Left forelimb (tissue), 1 donor: ENCODE results near the gene SERPINB1.
"Not testable (repeated sequence)": the region's sequence is repeated elsewhere in the genome, so short reads cannot be mapped to it uniquely, and the experiment has no call there.

ENCODE experiments used
- DNase-seq: peaks from one replicate; pipeline ENCODE4 v3.0.0-alpha.2; 2018; ENCODE audit warnings: low spot score

The SERPINB1 gene

DNA sequence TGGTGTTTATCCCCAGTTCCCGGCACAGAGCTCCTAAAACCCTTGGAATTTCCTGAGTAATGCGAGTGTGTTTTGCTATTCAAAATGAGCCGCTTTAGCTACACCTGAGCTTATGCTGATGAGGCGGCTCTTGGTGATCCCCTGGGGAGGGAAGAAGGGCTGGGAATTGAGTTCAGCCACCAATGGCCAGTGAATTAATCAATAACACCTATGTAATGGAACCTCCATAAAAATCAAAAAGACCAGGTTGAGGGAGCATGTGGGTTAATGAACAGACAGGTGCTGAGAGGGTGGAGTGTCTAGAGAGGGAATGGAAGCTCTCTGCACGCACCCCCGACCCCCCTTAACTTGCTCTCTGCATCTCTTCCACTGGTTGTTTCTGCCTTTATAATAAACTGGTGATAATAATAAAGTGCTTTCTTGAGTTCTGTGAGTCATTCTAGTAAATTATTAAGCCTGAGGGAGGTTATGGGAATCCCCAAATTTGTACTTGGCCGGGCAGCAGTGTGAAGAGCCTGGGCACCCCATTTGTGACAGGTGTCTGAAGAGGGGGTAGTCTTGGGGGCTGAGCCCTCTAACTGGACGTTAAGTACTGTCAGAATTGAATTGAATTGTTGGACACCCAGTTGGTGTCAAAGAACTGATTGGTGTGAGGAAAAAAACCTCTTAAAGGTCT lies 24.6 kb upstream of the SERPINB1 start:
- no peak for DNase-seq

DNA sequence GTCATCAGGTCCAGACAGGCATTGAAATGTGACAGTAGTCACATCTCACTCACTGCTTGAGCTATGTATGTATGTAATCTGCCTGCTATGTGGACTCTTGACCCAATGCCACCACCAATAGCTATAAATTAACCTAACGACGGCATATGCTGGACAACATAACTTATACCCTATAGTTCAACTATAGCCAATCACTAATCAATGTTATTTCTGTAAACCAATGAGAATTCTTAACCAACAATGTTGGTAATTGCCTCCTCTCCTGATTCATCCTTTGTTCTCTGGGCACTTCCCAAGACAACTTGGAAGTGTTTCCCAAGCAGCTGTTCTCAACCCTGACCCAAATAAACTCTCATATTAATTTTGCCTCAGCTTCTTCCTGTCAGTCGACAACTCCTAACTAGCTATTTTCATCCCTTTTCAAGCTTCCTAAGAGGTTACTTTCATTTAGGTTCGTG lies 24.1 kb upstream of the SERPINB1 start:
- DNase-seq = no peak

DNA sequence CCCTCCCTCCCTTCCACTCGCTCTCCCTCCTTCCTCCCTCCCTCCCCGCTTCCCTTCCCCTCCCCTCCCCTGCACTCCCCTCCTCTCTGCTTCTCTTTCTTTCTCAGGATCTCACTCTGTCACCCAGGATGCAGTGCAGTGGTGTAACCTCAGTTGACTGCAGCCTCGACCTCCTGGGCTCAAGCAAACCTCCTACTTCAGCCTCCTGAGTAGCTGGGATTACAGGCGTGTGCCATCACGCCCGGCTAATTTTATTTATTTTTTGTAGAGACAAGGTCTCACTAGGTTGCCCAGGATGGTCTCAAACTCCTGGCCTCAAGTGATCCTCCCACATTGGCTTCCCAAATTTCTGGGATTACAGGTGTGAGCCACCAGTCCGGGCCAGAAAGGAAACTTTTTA lies 23.6 kb upstream of the SERPINB1 start:
- DNase-seq = no peak

DNA sequence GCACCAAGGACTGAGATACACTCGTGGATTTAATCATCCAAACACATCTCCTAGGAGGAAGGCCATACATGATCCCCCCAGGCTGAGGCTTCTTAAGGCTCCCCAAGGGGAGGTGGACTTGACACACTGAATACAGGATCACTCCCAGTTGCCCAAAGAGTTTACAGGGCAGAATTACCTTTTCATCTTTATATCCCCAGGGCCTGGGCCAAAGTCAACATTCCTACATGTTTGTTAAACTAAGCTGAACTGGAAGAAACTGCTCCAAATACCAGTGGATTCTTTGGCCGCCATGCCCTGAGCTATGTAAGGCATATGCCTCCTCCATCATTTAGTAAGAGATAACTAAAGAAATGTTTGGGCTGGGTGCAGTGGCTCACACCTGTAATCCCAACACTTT lies 22.2 kb upstream of the SERPINB1 start:
- no peak for DNase-seq

DNA sequence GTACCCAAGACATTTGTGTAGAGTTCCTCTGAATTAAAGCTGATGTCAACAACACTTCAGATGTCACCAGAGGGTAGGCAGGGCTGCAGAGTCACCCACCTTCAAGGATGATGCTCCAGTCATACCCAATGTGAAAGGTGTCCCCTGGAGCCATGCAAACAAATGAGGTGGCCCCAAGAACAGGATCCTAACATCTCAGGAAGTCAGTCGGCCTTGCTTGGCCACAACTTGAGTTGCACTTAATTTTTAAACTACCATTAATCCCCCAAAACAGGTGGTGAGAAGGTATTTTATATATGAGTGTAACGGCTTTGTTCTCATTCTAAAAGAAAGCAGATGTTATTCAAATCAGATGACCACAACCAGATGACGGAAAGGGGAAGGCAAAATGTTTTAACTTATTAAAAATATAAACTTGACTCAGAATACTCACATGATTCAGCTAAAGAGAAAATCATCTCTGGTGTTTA lies 21.1 kb upstream of the SERPINB1 start:
- DNase-seq = no peak

DNA sequence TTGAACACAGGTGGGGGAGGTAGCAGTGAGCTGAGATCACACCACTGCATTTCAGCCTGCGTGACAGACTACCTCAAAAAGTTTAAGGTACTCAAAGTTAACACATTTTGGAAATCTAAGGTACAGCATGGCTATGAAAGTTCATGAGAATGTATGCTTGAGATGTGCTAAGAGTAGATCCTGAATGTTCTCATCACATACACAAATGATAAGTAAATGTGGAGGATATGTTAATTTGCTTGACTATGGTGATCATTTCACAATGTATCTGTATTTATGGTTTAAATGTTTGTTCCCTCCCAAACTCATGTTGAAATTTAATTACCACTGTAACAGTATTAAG lies 20.1 kb upstream of the SERPINB1 start:
- DNase-seq = no peak

DNA sequence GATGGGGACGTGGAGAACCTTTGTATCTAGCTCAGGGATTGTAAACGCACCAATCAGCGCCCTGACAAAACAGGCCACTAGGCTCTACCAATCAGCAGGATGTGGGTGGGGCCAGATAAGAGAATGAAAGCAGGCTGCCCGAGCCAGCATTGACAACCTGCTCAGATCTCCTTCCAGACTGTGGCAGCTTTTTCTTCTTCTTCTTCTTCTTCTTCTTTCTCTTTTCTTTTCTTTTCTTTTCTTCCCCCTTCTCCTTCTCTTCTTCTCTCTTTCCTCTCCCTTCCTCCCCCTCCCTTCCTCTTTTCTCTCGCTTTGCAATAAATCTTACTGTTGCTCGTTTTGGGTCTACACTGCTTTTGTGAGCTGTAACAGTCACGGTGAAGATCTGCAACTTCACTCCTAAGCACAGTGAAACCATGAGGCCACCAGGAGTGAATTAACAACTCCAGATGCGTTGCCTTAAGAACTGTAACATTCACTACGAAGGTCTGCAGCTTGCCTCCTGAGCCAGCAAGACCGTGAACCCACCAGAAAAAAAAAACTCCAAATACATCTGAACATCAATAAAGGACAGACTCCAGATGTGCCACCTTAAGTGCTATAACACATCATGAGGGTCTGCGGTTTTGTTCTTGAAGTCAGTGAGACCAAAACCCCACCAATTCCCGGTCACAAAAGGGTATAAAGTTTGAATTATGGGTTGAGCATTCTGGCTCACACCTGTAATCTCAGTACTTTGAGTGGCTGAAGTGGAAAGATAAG lies 19.6 kb upstream of the SERPINB1 start:
- no peak for DNase-seq

DNA sequence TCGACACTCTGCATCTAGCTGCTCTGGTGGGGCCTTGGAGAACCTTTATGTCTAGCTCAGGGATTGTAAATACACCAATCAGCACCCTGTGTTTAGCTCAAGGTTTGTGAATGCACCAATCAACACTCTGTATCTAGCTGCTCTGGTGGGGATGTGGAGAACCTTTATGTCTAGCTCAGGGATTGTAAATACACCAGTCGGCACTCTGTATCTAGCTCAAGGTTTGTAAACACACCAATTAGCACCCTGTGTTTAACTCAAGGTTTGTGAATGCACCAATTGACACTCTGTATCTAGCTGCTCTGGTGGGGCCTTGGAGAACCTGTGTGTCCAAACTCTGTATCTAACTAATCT lies 19.0 kb upstream of the SERPINB1 start:
- not testable (repeated sequence) for DNase-seq

DNA sequence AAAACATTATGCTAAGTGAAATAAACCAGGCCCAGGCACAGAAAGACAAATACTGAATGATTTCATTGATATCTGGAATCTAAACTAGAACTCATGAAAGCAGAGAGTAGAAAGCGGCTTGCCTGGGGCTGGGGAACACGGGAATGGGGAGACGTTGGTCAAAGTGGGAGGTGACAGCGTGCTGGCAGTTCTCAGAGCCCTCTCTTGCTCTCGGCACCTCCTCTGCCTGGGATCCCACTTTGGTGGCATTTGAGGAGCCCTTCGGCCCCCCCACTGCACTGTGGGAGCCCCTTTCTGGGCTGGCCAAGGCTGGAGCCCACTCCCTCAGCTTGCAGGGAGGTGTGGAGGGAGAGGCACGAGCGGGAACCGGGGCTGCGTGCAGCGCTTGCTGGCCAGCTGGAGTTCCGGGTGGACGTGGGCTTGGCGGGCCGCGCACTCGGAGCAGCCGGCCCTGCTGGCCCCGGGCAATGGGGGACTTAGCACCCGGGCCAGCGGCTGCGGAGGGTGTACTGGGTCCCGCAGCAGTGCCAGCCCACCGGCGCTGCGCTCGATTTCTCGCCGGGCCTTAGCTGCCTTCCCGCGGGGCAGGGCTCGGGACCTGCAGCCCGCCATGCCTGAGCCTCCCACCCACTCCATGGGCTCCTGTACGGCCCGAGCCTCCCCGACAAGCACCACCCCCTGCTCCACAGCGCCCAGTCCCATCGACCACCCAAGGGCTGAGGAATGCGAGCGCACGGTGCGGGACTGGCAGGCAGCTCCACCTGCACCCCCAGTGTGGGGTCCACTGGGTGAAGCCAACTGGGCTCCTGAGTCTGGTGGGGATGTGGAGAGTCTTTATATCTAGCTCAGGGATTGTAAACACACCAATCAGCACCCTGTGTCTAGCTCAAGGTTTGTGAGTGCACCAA lies 18.4 kb upstream of the SERPINB1 start:
- DNase-seq = not testable (repeated sequence)

DNA sequence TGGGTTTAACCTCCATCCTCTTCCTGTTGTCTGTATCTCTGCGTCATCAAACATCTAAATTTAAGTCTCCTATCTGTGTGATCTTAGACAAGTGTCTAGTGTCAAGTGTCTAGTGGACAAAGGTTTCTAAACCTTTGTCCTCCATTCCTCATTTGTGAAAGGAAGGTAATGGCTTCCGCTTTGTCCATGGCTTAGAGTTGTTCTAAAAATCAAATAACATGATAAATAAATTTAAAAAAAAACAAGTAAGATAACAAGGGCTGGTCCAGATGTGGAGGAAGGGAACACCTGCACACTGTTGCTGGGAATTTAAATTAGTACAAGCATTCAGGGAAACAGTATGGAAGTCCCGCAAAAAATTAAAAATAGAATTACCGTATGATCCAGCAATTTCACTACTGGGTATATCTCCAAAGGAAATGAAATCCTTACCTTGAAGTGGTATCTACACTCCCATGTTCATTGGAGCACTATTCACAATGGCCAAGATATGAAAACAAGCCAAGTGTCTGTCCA lies 17.6 kb upstream of the SERPINB1 start:
- no peak for DNase-seq

DNA sequence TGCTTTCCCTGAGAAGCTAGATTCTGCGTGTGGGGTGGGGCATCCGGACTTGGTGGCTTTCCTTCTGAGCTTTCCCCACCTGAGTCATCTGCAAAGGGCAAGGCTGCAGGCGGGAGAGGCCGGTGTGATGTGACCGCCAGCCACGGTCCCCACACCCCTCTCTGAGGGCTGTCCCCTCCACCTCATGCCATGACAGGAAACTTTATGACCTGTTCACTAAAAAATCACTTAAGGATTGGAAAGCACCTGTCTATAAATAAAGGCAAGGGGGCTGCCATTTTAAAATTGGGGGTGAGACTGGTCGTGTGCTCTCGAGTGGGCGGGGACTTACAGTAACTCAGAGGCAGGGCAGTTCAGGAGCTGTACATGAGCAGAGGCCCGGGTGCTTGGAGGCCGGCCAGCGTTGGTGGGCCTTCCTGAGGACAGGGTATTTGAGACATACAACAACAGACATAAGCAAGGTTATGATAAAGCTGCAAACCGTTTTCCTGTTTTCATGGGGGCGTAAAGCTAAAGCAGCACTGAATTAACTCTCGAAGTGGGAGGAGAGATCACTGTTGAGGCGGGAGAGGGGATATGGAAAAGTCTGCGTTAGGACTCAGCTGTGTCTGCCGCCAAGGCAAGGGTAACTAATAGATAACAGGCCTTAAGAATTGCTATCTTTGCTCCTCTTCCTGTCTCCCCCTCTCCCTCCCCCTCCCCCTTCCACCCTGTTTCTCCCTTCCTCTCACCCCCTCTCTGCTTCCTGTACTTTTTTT lies 16.1 kb upstream of the SERPINB1 start:
- no peak for DNase-seq

DNA sequence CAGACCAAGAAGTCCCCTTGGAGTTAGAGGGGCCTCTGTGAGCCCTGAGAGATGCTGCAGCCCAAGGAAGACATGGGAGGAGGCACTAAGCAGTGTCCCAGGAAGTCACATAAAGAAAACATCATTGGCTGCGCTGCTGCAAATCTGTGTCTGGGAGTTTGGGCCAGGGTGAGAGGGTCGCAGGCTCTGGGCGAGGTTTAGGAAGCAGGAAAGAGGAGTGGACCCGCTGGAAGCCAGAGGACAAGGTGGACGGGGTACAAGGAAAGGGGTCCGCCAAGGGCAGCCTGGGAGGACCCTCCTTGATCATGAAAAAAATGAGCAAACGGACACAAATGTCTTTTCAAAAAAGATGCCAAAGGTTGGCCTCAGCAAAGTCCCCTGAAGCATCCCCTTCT lies 15.5 kb upstream of the SERPINB1 start:
- no peak for DNase-seq

DNA sequence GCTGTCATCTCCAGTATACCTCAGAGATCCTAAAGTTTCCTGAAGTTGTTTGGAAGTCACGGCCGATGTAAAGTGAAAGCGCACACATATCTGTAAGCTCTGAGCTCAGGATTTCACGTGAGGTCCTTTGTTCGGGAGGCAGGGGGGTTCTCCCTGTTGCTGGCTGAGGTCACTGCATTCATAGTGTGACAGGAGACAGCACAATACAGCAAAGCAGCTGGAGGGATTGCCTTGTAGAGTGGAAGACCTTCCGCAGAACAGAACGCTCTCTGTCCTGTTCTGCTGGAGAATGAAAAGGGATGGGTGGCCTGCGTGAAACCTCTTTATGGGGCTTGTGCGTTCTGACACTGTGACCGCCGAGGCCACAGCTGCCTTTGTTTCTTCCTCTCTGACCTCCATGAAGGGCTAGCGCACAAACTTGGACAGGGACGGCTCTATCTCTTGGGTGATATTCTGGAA lies 13.4 kb upstream of the SERPINB1 start:
- DNase-seq = no peak

DNA sequence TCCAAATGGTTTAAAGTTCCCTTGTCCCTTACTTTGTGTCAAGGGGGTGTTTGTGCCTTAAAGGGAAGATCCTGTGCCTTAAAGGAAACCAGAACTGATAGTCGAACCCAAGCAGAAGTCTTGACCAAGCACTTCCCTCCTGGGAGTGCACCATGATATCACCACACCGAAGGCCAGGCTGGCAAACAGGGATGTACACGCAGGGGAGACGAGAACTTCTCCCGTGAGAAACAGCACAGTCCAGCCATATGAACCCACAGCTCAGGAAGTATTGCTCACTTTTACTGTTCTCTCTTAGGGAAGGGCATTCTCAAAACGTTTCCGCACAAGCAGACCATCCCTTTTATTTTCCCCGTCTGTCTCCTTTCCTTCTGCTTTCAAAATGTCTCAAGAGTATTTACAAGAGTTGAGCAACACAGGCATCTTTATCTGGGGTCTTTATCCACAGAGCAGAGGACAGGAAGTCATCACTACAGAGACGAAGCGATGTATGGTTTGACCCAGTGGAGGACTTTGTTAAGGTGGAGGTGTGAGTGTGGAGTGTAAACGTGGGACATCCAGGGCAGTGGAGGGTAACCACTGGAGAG lies 12.8 kb upstream of the SERPINB1 start:
- DNase-seq = no peak

DNA sequence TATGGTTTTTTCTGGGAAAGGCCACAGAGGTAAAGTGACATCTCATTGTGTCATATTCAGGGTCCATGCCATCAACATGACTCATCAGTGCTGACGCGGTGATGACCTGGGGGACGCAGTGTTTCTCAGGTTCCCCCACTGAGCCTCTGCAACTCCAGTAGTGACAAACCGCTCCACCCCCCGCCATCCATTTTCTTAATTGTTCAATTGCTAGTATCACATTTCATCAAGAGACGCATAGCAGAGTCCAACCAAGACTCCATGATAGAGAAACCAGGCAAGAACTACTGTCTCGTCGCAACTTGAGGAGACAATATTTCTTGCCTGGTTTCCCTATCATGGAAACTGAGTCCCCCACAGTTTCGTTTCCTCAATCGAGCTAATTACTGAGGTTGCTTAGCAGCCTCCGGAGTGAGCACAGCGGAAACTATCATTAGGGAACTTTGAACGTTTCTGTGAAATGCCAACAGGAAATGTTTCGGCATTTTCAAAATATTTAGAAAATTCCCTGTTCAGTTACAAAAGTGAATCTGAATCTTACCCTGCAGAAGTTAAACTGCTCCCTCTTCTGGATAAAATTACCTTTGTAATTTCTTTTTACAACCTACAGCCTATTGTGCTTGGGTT lies 12.2 kb upstream of the SERPINB1 start:
- DNase-seq = no peak

DNA sequence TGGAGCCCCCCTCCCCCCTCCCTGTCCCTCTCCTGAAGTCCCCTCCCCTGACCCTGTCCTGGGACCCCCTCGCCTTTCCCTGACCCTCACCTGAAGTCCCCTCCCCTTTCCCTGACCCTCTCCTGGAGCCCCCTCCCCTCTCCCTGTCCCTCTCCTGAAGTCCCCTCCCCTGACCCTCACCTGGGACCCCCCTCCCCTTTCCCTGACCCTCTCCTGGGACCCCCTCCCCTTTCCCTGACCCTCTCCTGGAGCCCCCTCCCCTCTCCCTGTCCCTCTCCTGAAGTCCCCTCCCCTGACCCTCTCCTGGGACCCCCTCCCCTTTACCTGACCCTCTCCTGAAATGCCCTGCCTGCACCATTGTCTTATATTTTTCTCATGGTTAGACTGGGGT lies 11.7 kb upstream of the SERPINB1 start:
- DNase-seq = not testable (repeated sequence)

DNA sequence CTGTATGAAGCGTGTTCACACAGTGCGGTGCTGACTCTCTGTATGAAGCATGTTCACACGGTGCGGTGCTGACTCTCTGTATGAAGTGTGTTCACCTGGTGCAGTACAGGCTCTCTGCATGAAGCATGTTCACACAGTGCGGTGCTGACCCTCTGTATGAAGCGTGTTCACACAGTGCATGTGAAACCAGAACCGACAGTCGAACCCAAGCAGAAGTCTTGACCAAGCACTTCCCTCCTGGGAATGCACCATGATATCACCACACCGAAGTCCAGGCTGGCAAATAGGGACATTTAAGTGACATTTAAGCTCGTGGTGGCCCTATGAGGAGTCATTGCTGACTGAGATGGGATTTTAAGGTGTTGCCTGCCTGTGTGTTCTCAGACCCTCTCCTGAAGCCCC lies 11.3 kb upstream of the SERPINB1 start:
- DNase-seq = no peak

DNA sequence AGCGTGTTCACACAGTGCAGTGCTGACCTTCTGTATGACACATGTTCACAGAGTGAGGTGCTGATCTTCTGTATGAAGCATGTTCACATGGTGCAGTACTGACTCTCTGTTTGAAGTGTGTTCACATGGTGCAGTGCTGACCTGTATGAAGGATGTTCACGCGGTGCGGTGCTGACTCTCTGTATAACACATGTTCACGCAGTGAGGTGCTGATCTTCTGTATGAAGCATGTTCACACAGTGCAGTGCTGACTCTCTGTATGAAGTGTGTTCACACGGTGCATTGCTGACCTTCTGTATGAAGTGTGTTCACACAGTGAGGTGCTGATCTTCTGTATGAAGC lies 10.8 kb upstream of the SERPINB1 start:
- DNase-seq = no peak

DNA sequence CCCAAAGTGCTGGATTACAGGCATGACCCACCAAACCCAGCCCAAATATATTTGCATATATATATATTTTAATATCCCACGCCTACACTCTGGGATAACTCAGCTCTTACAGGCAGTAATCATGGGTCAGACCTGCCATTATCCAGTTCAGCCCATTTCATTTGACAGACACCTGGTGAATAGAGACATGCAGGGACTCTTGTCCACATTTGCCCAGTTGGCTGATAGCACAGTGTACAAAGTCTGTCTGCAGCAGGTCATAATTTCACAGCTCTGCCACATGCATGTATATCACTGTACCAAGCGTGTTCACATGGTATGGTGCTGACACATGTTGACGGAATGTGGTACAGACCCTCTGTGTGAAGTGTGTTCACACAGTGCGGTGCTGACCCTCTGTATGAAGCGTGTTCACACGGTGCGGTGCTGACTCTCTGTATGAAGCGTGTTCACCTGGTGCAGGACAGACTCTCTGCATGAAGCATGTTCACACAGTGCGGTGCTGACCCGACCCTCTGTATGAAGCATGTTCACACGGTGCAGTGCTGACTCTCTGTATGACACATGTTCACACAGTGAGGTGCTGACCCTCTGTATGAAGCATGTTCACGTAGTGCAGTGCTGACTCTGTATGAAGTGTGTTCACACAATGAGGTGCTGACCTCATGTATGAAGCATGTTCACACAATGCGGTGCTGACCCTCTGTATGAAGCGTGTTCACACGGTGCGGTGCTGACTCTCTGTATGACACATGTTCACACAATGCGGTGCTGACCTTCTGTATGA lies 10.3 kb upstream of the SERPINB1 start:
- DNase-seq = no peak

DNA sequence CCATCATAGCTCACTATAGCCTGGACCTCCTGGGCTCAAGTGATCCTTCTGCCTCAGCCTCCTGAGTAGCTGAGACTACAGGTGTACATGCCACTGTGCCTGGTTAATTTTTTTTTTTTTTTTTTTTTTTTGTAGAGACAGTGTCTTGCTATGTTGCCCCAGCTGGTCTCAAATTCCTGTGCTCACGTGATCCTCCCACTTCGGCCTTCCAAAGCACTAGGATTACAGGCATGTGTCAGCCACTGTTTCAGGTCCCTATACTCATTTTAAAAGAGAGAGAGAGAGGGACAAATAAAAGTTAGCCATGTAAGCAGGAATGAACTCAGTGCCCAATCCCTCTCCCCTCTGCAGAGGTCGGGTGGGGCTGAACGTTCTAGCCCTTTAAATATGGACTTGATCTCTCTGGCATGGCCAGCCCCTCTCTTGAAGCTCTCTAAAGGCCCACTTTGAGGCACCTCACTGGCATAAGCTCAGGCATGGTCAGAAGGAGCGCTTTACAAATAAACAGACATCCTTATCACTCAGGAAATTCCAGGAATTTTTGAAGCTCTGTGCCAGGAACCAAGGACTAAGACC lies 9.0 kb upstream of the SERPINB1 start:
- no peak for DNase-seq
